GM12878 (cell line): Measurements from ENCODE around the gene SLC19A2. TPM values are rescaled to one million over a fixed set of nuclear protein-coding genes. Genes with fewer than 3 reads are reported as not detected.

Experiments
- BCLAF1 ChIP-seq: fragments of 450-650 bp; IDR thresholded peaks from 2 replicates; pipeline ENCODE4 v1.6.1; 2017; ENCODE audit warnings: antibody characterized with exemption, mild to moderate bottlenecking, moderate library complexity
- CEBPB ChIP-seq, 2 experiments: fragments of 150-350 bp in 1 of 2; IDR thresholded peaks; 2 replicates each; pipeline ENCODE4 v1.6.1; 2012 to 2014; ENCODE audit warnings: low read depth in 2 of 2, low read length in 2 of 2, borderline replicate concordance in 1 of 2, inconsistent platforms in 1 of 2
- CTCF ChIP-seq, 3 experiments: IDR thresholded peaks in 2 of 3; conservative IDR thresholded peaks in 1 of 3; 2 replicates each; pipeline ENCODE4 v1.5.1; 2011; ENCODE audit warnings: low read depth in 3 of 3, low read length in 3 of 3, mild to moderate bottlenecking in 3 of 3, control low read depth in 2 of 3, moderate library complexity in 2 of 3, inconsistent platforms in 1 of 3, mixed read lengths in 1 of 3; ENCODE audit not compliant: control insufficient read depth in 2 of 3, insufficient read depth in 1 of 3; ENCODE audit errors: extremely low read depth in 1 of 3
- E2F8 ChIP-seq: fragments of 450-650 bp; IDR thresholded peaks from 2 replicates; pipeline ENCODE4 v1.6.1; 2018; ENCODE audit warnings: mild to moderate bottlenecking, low read depth, moderate library complexity; ENCODE audit not compliant: partially characterized antibody
- ESRRA ChIP-seq: IDR thresholded peaks from 2 replicates; pipeline ENCODE4 v1.6.1; 2012; ENCODE audit warnings: mild to moderate bottlenecking, low read length, improper control_type of control experiment
- MTA2 ChIP-seq: fragments of 450-650 bp; IDR thresholded peaks from 2 replicates; pipeline ENCODE4 v1.6.1; 2016; ENCODE audit warnings: low read depth, mild to moderate bottlenecking, moderate library complexity
- MTA3 ChIP-seq: IDR thresholded peaks from 2 replicates; pipeline ENCODE4 v1.6.1; 2012; ENCODE audit warnings: low read length, inconsistent platforms, borderline replicate concordance
- MXI1 ChIP-seq: fragments of 150-350 bp; IDR thresholded peaks from 2 replicates; pipeline ENCODE4 v1.6.1; 2011; ENCODE audit warnings: low read depth, mild to moderate bottlenecking, inconsistent platforms, low read length, improper control_type of control experiment
- NR2F1 ChIP-seq: fragments of 450-650 bp; conservative IDR thresholded peaks from 2 replicates; pipeline ENCODE4 v1.6.1; 2017; ENCODE audit warnings: mild to moderate bottlenecking
- TARDBP ChIP-seq: IDR thresholded peaks from 2 replicates; pipeline ENCODE4 v1.6.1; 2016; ENCODE audit warnings: borderline replicate concordance
- WRNIP1 ChIP-seq: IDR thresholded peaks from 2 replicates; pipeline ENCODE4 v1.6.1; 2011; ENCODE audit warnings: low read depth, low read length, improper control_type of control experiment, borderline replicate concordance
- ZBTB33 ChIP-seq: fragments of 450-650 bp; IDR thresholded peaks from 2 replicates; pipeline ENCODE4 v1.6.1; 2017; ENCODE audit warnings: mild to moderate bottlenecking
- ZNF207 ChIP-seq: fragments of 450-650 bp; IDR thresholded peaks from 2 replicates; pipeline ENCODE4 v1.6.1; 2014; ENCODE audit warnings: antibody characterized with exemption, mild to moderate bottlenecking, borderline replicate concordance
- ZNF687 ChIP-seq: fragments of 450-650 bp; IDR thresholded peaks from 2 replicates; pipeline ENCODE4 v1.6.1; 2017; ENCODE audit warnings: mild to moderate bottlenecking, moderate library complexity
- polyA plus RNA-seq, 11 experiments: library from polyadenylated mRNA; depleted of rRNA in 4 of 11; unstranded in 6 of 11; stranded (reverse) in 5 of 11; fragments of >200 nt; fragmentation: Nextera tagmentation in 4 of 11; fragmentation: Illumina TruSeq in 1 of 11; extraction: Ambion mirVana in 4 of 11; extraction: Trizol in 1 of 11; gene quantifications; 1 replicate in 1 of 11; 2 replicates in 10 of 11; pipeline versions ENCODE4 v1.2.1 to v1.2.3, GENCODE V29; 2011 to 2016; ENCODE audit warnings: inconsistent platforms in 2 of 11, missing spikeins in 2 of 11, low read depth in 1 of 11
- total RNA-seq, 4 experiments: library from RNA; depleted of rRNA in 3 of 4; stranded (reverse); fragments of >200 nt in 3 of 4; fragmentation: Illumina TruSeq in 1 of 4; extraction: Trizol in 1 of 4; gene quantifications; 2 replicates each; pipeline versions ENCODE4 v1.2.1 to v1.2.3, GENCODE V29; 2013 to 2021

Gene SLC19A2
- total and polyA plus RNA-seq, 10 of the 15 experiments (the other 5 are each of a cell fraction or from before 2014, with no cell fraction given) = 1.2 to 7.8 (median 2.5) TPM

GRCh38 chr1:169485431-169486280, at the start of gene SLC19A2 (continued):
- TF ChIP-seq E2F8 = no peak
- TF ChIP-seq CTCF (IDR thresholded peaks at IDR 0.05 in 2 of 3, conservative IDR thresholded peaks at IDR 0.05 in 1 of 3; ENCODE audit: control insufficient read depth in 2 of 3, extremely low read depth in 1 of 3, insufficient read depth in 1 of 3, low read depth in 3 of 3, low read length in 3 of 3) = peak; percentile 30 to 53 (median 44); a peak in 5 of 6 replicates
- TF ChIP-seq ZBTB33 = no peak
- TF ChIP-seq TARDBP = no peak
- TF ChIP-seq BCLAF1 = peak; percentile 78; the same call in 1 of the 2 replicates
- TF ChIP-seq CEBPB (IDR thresholded peaks at IDR 0.05; ENCODE audit: borderline replicate concordance in 1 of 2, low read depth in 2 of 2, low read length in 2 of 2) = no peak
- TF ChIP-seq NR2F1 = peak; percentile 77
- no peak for TF ChIP-seq MTA2
- peak; percentile 59; the same call in 1 of the 2 replicates for TF ChIP-seq ZNF207
- no peak for TF ChIP-seq WRNIP1
- no peak for TF ChIP-seq MTA3
- TF ChIP-seq ESRRA = no peak
- peak; percentile 93 for TF ChIP-seq MXI1
- TF ChIP-seq ZNF687 = peak; percentile 46; the same call in 1 of the 2 replicates
